Activated CD8-positive, alpha-beta T cell treated with anti-CD3 and anti-CD28 coated beads for 36 hours (primary cell): Measurements from ENCODE around the gene WASHC3. TPM values are rescaled to one million over a fixed set of nuclear protein-coding genes. Genes with fewer than 3 reads are reported as not detected.

ENCODE experiments used
- ATAC-seq: fragments of 200-7000 bp; cut with Tn5 transposase; one replicate; pipeline ENCODE4 v1.10.0; 2021; ENCODE audit warnings: mild to moderate bottlenecking, moderate library complexity
- CTCF ChIA-PET: fragments of 350-600 bp; sonication (Branson Sonifier 250); formaldehyde crosslinking; loops from one replicate; lab custom pipeline; 2021; ENCODE audit warnings: antibody characterized with exemption; lab: Charles Lee
- POLR2A ChIA-PET: fragments of 350-600 bp; sonication (Branson Sonifier 250); formaldehyde crosslinking; loops from one replicate; lab custom pipeline; 2021; ENCODE audit warnings: antibody characterized with exemption; lab: Charles Lee
- DNase-seq: peaks from one replicate; pipeline ENCODE4 v3.0.0-alpha.2; 2020
- H3K27ac Mint-ChIP-seq: one replicate; pipeline ENCODE4 v1.8.0; 2021; ENCODE audit warnings: mild to moderate bottlenecking, mixed read lengths
- H3K27me3 Mint-ChIP-seq: one replicate; pipeline ENCODE4 v1.8.0; 2021; ENCODE audit warnings: mixed read lengths
- H3K36me3 Mint-ChIP-seq: one replicate; pipeline ENCODE4 v1.8.0; 2021; ENCODE audit warnings: low read depth, mixed read lengths
- H3K4me1 Mint-ChIP-seq: one replicate; pipeline ENCODE4 v1.8.0; 2021; ENCODE audit warnings: low read depth, mixed read lengths
- H3K4me3 Mint-ChIP-seq: one replicate; pipeline ENCODE4 v1.8.0; 2021; ENCODE audit warnings: mild to moderate bottlenecking, moderate library complexity, mixed read lengths
- H3K9me3 Mint-ChIP-seq: one replicate; pipeline ENCODE4 v1.8.0; 2021; ENCODE audit warnings: mixed read lengths
- intact Hi-C: fragments of 100-400 bp; cut with micrococcal nuclease; formaldehyde crosslinking; loops from one replicate; pipeline ENCODE4 v1.10.0; 2022
- total RNA-seq, 2 experiments: library from RNA; stranded (reverse); gene quantifications; one replicate each; pipeline ENCODE4 v1.2.3, GENCODE V29; 2021
- TF ChIP-seq, protein P1 (sequence below): fragments of 200-600 bp; IDR thresholded peaks from one replicate; pipeline ENCODE4 v1.8.0; 2022; ENCODE audit warnings: antibody characterized with exemption, mild to moderate bottlenecking

Gene WASHC3
- total RNA-seq, 2 experiments from 2014 or later, result 30.7 to 32.3 TPM

DNA sequence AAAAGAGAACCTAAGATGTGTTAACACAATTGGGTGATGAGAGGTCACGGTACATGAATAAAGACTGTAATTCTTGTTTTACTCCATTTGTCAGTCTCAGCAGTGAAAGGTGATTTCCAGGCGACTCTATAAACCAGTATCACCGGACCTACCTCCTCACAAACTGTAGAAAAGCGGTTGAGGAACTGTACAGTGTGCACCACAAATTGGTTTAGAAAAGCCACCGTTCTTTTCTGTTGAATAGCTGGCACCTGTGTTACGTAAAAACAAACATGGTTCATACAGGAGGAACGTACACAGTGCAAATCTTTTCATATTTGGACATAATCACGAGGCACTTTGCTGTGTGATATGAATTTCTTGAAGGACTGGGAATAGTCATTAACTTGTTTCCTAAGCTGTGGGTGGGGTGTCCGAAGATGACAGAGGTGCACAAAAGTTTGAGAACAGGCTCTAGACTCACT lies 663 bp downstream of the WASHC3 start:
- DNase-seq (peak; percentile 61), ATAC-seq (peak; percentile 38)
- Mint-ChIP-seq H3K4me3 (peak overlapping the region; percentile 88), H3K4me1 (peaks cover 39% of the 10 kb centered on the region), H3K9me3 (no peaks in the 10 kb centered on the region), H3K27me3 (peaks cover 2% of the 10 kb centered on the region), H3K27ac (peak overlapping the region; percentile 97), H3K36me3 (peaks cover 36% of the 10 kb centered on the region)
- ChIA-PET POLR2A (interaction anchor here (0.8 kb wide), 1 partner anchor 17 kb away, joined by 3 read pairs; no protein-coding TSS in a partner anchor), CTCF (interaction anchor here (0.6 to 1.2 kb wide), 3 partner anchors 30 to 223 kb away, joined by 3 to 4 read pairs (median 3); no protein-coding TSS in a partner anchor)
- TF ChIP-seq, protein P1, sequence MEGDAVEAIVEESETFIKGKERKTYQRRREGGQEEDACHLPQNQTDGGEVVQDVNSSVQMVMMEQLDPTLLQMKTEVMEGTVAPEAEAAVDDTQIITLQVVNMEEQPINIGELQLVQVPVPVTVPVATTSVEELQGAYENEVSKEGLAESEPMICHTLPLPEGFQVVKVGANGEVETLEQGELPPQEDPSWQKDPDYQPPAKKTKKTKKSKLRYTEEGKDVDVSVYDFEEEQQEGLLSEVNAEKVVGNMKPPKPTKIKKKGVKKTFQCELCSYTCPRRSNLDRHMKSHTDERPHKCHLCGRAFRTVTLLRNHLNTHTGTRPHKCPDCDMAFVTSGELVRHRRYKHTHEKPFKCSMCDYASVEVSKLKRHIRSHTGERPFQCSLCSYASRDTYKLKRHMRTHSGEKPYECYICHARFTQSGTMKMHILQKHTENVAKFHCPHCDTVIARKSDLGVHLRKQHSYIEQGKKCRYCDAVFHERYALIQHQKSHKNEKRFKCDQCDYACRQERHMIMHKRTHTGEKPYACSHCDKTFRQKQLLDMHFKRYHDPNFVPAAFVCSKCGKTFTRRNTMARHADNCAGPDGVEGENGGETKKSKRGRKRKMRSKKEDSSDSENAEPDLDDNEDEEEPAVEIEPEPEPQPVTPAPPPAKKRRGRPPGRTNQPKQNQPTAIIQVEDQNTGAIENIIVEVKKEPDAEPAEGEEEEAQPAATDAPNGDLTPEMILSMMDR, result no peak
- intact Hi-C loops, result loop anchor here (1.0 kb wide), 1 partner anchor 59 kb away; the partner anchor contains the start of genes NUP37 and PARPBP

DNA sequence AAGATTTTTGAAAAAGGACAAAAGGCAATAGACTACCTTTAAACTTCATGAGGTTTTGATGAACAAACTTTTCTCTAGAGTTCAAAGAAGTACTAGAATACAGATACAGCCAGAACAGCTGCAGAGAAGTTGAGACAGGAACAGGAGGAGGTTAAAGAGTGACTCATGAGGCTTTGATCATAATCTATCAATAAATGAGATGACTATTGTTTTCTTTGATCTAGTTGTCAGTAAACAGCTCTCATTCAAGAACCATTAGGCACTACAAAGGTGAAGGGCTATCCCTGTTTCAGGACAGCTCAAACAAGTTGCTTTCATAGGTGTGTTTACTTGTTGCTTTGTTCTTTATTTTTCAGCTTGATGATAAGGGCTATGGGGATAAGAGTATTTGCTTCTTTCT lies 2.4 kb downstream of the WASHC3 start:
- Mint-ChIP-seq H3K27me3 (peaks cover 2% of the 10 kb centered on the region), H3K4me3 (peak overlapping the region; percentile 30), H3K4me1 (peaks cover 44% of the 10 kb centered on the region), H3K27ac (peak overlapping the region; percentile 69), H3K9me3 (no peaks in the 10 kb centered on the region), H3K36me3 (peaks cover 47% of the 10 kb centered on the region)
- DNase-seq, result no peak
- TF ChIP-seq, protein P1, result no peak
- intact Hi-C loops, result no loop called here
- ChIA-PET POLR2A (no interaction called here), CTCF (interaction anchor here (0.8 kb wide), 1 partner anchor 61 kb away, joined by 3 read pairs; no protein-coding TSS in a partner anchor)
- peak; percentile 13 for ATAC-seq

DNA sequence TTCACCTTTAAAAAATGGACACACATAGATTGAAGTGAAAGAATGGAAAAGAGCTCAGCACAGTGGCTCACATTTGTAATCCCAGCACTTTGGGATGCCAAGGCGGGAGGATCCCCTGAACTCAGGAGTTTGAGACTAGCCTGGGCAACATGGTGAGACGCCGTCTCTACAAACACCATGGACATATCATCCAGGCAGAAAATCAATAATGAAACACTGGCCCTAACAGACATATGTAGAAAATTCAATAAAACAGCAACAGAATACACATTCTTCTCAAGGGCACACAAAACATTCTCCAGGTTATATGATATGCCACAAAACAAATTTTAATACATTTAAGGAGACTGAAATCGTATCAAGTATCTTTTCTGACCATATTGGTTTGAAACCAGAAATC lies 7.4 kb downstream of the WASHC3 start:
- peaks cover 53% of the 10 kb centered on the region for H3K36me3 Mint-ChIP-seq
- peaks cover 45% of the 10 kb centered on the region for H3K4me1 Mint-ChIP-seq
- TF ChIP-seq, protein P1, result no peak
- intact Hi-C loops, result no loop called here
- ChIA-PET CTCF (no interaction called here), POLR2A (no interaction called here)
- H3K27ac Mint-ChIP-seq, result no peak overlapping the region
- H3K27me3 Mint-ChIP-seq, result no peaks in the 10 kb centered on the region
- H3K4me3 Mint-ChIP-seq, result no peak overlapping the region
- DNase-seq (no peak), ATAC-seq (no peak)
- no peaks in the 10 kb centered on the region for H3K9me3 Mint-ChIP-seq

DNA sequence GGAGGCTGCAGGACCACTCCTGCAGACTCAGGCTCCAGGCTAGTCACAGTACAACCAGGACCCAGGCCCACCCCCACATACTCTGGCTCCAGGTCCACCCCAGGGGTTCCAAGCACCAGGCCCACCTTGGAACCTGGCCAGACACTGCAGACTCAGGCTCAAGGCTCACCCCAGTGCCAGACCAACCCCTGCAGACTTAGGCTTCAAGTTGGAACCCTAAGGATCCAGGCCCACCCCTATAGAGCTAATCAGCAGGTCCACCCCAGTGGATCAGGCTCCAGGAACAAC lies 8.8 kb downstream of the WASHC3 start:
- Mint-ChIP-seq H3K27ac (no peak overlapping the region), H3K4me3 (no peak overlapping the region), H3K36me3 (peaks cover 48% of the 10 kb centered on the region), H3K27me3 (no peaks in the 10 kb centered on the region), H3K9me3 (no peaks in the 10 kb centered on the region), H3K4me1 (peaks cover 37% of the 10 kb centered on the region)
- DNase-seq (no peak), ATAC-seq (no peak)
- CTCF ChIA-PET, result no interaction called here
- TF ChIP-seq, protein P1, result no peak
- intact Hi-C loops, result no loop called here
- POLR2A ChIA-PET, result no interaction called here

DNA sequence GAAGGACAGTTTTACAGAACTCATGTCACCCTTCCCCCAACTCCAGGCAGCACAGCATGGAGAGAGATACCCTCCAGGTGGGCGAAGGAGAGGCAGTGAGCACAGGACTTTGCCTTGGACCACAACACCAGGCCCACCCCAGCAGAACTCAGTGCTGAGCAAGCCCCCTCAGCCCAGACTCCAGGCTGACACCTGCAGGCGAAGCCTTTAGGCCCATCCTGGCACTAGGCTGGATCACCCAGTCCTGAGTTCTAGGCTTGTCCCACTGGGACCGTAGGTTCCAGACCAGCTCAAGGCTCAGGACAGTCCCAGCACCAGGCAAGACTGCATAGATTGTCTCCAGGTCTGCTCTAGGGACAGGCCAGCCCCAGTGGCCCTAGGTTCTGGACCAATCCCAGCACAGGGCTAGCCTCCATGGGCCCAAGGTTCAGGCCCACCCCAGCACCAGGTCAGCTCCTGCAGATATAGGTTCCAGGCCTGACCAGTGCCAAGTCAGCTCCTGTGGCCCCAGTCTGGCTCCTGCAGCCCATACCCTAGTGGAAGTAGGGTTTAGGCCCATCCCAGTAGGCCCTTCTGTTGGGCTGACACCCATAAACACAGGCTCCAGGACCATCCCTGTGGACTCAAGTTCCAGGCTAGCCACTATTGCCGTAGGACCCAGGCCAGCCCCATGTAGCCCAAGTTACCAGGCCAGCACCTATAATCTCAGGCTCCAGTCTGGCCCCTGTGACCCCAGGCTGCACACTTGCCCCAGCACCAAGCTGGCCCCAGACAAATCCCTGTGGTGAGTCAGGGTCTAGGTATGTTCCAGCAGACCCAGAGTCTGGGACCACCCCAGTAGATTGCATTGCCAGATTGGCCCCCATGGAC lies 9.4 kb downstream of the WASHC3 start:
- intact Hi-C loops, result no loop called here
- no peak for ATAC-seq
- H3K27me3 Mint-ChIP-seq, result no peaks in the 10 kb centered on the region
- no peak overlapping the region for H3K4me3 Mint-ChIP-seq
- peaks cover 44% of the 10 kb centered on the region for H3K36me3 Mint-ChIP-seq
- ChIA-PET CTCF (no interaction called here), POLR2A (interaction anchor here (1.0 kb wide), 1 partner anchor 10 kb away, joined by 3 read pairs; the partner anchor contains the start of gene WASHC3)
- TF ChIP-seq, protein P1, result no peak
- H3K9me3 Mint-ChIP-seq, result no peaks in the 10 kb centered on the region
- H3K27ac Mint-ChIP-seq, result no peak overlapping the region
- peaks cover 32% of the 10 kb centered on the region for H3K4me1 Mint-ChIP-seq
- DNase-seq, result no peak
